ENCODE results near the gene SLC3A2. TPM values are rescaled to one million over a fixed set of nuclear protein-coding genes. Genes with fewer than 3 reads are reported as not detected.
A peak's percentile ranks its signal among the peaks of the same experiment; 100 is the strongest.

SLC3A2 gene
- total RNA-seq, 1 experiment from 2014 or later = 141 TPM

- no peak for DNase-seq (ENCODE audit: low read depth)
Measured at GRCh38 chr11:62910141-62910882, 29.6 kb downstream of the SLC3A2 start.

GRCh38 chr11:62911137-62912130 lies 30.7 kb downstream of the SLC3A2 start:
- no peak for DNase-seq (ENCODE audit: low read depth)

- DNase-seq (ENCODE audit: low read depth) = no peak
Measured at GRCh38 chr11:62912268-62912667, 31.6 kb downstream of the SLC3A2 start.

- no peak for DNase-seq (ENCODE audit: low read depth)
Measured at GRCh38 chr11:62914416-62914815, 33.7 kb downstream of the SLC3A2 start.

- DNase-seq (ENCODE audit: low read depth) = no peak
Measured at GRCh38 chr11:62917906-62918502, 37.3 kb downstream of the SLC3A2 start.

GRCh38 chr11:62918531-62918930 lies 37.8 kb downstream of the SLC3A2 start:
- DNase-seq (ENCODE audit: low read depth) = no peak

GRCh38 chr11:62919476-62919875 lies 38.8 kb downstream of the SLC3A2 start:
- no peak for DNase-seq (ENCODE audit: low read depth)

GRCh38 chr11:62919898-62920640 lies 39.4 kb downstream of the SLC3A2 start:
- DNase-seq (ENCODE audit: low read depth) = no peak

- no peak for DNase-seq (ENCODE audit: low read depth)
Measured at GRCh38 chr11:62921201-62921572, 40.5 kb downstream of the SLC3A2 start, which contains the start of gene CHRM1. Gene CHRM1, minus strand, starts transcription at chr11:62921363. Its CDS starts 10,263 bp downstream, at chr11:62911100.

- peak; percentile 63 for DNase-seq (ENCODE audit: low read depth)
Measured at GRCh38 chr11:62921573-62922188, 41.0 kb downstream of the SLC3A2 start.

GRCh38 chr11:62922189-62922589 lies 41.5 kb downstream of the SLC3A2 start:
- no peak for DNase-seq (ENCODE audit: low read depth)

- DNase-seq (ENCODE audit: low read depth) = no peak
Measured at GRCh38 chr11:62922653-62923431, 42.1 kb downstream of the SLC3A2 start.

GRCh38 chr11:62923601-62924411 lies 43.1 kb downstream of the SLC3A2 start:
- no peak for DNase-seq (ENCODE audit: low read depth)

- no peak for DNase-seq (ENCODE audit: low read depth)
Measured at GRCh38 chr11:62925308-62925707, 44.6 kb downstream of the SLC3A2 start.

GRCh38 chr11:62925745-62926679 lies 45.3 kb downstream of the SLC3A2 start:
- no peak for DNase-seq (ENCODE audit: low read depth)

GRCh38 chr11:62926680-62927455 lies 46.2 kb downstream of the SLC3A2 start:
- no peak for DNase-seq (ENCODE audit: low read depth)

- DNase-seq (ENCODE audit: low read depth) = no peak
Measured at GRCh38 chr11:62928011-62928410, 47.3 kb downstream of the SLC3A2 start.

Measured in M059J (cell line).